CMK (cell line): ENCODE results near the gene CDH20.
A peak's percentile ranks its signal among the peaks of the same experiment; 100 is the strongest.

Experiments used
- DNase-seq: peaks from one replicate; pipeline ENCODE4 v3.0.0-alpha.2; 2010; ENCODE audit warnings: low read depth

Gene CDH20

DNA sequence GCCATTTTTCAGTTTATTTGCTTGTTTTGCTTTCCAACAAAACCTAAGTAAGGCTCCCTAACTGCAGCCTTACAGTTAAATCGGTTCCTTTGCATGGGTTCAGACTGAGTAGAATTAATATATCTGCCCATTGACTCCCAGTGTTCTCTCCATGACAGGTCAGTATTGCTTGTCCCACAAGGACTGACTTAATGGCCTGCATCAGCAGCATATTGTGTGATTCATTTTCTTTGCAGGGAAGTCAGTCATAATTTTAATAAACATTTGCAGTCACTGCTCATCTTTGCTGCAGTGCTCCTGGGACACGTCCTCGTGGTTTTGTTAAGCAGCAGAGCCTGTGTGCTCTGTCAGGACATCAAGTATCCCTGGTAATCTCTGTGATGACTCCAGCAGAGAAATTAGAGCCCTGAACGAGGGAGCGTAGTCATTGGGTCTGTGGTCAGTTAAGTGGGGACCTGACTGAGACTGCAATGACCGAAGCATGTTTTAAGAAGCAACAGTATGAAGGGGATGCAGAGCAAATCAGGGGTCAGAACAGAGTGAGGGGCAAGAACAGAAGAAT, 93.3 kb downstream of the CDH20 start:
- DNase-seq = no peak

DNA sequence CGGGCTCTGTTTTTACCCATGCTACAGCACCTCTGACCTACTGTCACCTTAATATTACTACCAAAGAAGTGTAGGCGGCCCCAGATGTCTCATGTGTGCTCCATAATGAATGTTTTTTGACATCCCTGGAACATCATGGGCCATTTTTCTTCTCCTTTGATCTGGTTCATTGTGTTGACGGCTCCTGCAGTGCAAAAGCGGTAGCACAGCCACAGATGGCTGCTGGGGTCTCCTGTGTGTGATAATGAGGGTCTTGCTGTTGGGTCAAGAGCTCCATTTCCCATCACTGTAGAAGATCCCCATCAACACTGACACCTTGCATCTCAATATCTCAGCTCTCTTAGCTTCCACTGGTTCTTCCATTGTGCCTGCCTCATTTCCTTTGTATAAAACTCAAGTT, 95.0 kb downstream of the CDH20 start:
- no peak for DNase-seq

DNA sequence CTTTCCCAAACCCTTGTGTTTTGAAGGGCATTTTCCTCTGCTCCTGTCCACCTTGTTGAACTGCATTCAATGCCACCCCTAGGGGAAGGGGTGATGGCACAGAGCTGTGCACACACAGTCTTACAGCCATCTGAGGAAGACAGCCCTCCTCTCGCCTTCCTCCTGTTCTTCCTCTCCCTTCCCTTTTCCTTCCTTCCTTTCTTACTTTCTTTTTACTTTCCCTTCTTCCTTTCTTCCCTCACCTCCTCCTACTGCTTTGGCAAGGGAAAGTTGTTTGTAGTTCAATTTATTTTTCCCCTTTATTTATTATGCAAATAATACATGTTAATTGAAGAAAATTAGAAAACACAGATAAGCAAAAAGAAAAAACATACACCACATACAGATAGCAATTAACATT, 99.4 kb downstream of the CDH20 start:
- DNase-seq = no peak

DNA sequence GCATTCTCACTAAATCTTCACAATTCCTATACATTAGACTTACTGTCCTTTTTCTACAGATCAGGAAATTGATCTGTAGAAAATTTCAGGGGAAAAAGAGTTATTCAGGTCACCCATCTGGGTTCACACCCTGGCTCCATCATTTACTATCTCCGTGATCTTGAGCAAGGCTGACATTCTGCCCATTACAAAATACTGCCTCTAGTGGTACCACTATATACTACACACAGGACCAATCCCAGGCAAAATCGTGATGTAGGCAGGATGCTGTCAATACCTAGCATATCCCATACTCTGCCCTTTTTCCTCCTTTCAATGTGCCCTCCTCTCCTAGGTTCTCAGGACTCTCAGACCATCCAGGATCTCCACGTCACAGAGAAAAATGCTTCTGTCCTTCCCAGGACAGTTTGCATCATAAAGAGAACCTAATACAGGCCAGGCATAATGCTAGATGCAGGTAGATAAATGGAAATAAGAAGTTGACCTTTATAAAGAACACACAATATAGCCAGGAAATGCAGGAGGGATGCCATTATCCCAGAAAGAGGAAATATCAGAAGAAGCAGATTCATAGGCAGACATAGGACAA, 101.9 kb downstream of the CDH20 start:
- DNase-seq = peak; percentile 7

DNA sequence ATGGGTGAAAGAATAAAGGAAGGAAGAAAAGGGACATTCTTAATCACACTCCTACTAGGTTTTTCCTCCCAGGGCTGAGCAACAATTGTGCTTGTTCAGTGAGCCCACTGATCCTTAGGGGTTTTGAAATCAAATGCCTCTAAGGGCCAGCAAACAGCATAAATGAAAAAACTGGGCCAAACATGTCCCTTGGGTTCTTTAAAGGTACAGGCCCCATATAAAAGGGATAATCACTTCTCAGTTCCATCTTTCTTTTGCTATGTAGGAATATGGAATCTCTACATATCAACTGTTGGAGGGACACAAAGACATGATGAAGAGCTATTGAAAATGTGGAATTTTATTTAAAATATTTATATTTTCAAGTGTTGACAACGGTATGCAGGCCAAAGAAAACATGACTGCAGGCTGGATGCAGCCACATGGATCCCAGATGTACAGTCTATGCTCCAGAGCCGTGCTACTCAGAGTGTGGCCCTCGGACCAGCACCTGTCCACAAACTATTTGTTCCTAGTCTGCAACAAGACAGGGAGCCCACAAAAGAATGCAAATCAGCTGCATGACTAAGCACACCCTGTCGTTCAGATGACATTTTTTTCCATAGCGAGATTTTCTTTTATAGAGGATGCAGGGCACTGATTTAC, 110.0 kb downstream of the CDH20 start:
- DNase-seq = no peak

DNA sequence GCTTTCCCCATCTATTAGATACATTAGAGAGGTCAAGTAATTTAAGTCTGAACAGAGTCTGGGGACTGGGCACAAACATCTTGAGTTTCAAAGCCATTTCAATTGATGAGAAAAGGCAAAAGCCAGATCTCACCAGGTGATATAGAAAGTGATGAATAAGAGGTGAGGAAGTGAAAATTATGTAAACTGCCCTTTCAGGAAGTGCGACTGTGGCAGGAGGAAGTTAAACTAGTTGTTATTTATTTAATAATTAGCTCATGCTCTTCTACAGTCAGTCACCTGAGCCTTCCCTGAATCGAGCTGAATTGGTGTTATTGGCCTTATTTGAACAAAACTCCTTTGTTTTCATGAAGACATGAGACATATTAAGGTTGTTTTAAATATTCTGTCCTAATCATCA, 115.1 kb downstream of the CDH20 start:
- DNase-seq = no peak

DNA sequence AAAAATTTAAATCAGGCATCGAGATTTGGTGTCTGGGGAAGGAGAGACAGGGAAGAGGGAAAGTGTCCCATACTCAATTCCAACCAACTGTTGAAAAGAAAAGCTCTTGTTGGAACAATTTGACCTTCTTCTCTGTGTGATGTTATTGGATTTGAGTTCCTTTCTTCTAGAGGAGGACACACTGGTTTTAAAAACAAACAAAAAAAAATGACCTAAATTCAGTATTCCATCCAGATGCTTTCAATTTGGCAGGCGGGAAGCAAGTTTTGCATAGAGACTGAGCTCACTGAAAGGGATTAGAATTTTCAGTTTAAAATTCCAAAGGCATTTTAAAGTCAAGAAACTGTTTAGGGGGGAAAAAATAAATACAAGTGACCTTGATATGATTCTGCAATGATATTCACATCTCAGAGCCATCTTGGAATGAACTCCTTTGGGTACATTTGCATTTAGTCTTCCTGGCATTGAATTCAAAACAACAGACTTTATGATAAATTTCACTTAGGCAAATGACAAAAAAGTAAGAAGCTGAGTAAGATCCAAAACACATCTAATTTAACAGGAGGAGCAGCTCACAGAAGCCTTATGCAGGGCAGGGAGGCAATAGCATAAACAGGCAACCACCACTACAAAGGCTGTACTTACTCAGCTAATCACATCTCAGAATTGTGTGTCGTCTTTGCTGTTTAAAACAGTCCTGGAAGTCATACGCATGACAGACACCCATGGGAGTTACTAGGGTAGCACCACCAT, 126.8 kb downstream of the CDH20 start:
- DNase-seq = no peak

DNA sequence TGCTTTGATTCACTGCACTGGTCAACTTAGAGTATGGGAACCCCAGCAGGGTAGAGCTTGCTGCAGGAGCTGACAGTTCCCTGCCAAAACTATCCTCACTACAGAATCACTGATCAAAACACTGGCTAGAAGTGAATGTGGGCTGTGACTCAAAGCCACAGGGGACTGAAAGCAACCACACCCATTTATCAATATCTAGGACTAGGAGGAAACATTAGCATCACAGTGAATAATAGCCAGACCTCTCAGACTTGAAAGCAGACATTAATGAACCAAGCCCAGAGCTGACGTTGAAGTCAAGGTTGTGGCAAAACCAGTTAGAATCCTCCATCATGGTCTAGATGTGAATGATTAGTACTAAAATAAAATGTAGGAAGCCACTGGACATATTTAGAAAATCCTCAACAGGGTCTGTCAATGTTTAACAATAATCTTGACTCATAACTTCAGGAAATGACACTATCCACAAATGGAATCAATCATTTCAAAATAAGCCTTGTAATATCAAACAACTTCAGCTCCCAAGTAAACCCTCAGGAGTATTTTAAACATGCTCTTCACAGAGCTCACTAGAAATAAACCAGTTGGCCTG, 131.4 kb downstream of the CDH20 start:
- no peak for DNase-seq

DNA sequence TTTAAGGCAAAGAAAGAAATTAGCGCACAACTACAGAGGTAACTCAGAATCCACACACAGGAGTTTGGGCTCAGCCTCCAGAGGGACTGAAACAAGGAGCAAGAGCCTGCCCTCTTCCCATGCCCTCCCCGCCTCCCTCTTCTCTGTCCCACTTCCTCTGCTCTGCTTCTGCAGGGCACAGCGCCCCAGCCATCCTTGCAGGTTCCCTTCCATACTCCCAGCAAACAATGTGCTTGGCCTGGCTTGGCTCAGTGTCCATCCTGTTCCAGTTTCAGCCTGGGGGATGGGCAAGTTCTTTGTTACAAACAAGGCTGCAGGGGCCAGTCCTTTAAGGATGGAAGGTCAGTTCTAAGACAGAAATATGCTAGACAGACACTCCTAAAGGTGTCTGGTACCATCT, 133.5 kb downstream of the CDH20 start:
- DNase-seq = no peak

DNA sequence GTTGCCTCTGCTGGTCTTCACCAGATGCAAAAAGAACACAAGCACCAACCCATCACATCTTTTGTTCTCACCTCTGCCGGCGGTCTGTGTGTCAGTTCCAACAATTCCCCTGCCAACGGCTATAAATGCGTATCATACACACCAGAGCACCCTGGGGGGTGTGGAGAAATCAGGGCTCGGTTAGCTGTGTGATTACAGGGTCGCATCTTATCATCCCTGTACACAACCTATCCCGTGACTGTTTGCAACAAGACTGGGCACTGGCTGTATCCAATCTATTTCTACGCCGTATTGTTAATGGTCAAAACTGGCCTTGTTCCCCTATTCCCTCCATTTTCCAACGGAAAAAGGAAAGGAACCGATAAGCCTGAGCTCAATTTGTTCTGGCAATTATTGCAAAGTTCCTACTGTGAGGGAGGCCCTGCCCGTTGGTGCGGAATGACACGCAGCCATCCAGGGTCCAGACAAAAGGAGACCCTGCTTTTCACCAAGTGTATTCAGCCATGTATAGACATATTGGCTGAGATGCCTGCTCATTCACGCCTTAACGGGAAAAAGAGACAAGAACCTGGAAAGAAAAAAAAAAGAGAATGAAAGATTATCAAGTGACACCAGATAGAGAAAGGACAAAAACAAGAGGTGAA, 136.9 kb downstream of the CDH20 start:
- DNase-seq = no peak

DNA sequence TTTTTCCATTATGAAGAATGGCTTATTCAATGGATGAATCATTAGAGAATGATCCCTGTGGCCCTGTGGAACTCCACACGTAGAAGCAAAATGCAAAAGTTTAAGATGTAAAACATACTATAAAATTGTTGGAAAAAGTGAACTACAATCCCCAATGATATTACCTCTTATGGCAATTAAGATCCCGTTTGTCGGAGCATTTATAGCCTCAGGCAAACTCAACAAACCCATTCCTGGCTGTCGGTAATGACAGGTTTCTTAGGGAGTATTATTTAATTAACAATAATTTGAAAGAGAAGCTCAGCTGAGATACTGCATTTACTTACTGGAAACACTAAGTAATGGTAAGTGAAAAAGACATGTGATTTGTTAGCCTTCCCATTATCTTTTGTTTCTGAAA, 138.3 kb downstream of the CDH20 start:
- no peak for DNase-seq

DNA sequence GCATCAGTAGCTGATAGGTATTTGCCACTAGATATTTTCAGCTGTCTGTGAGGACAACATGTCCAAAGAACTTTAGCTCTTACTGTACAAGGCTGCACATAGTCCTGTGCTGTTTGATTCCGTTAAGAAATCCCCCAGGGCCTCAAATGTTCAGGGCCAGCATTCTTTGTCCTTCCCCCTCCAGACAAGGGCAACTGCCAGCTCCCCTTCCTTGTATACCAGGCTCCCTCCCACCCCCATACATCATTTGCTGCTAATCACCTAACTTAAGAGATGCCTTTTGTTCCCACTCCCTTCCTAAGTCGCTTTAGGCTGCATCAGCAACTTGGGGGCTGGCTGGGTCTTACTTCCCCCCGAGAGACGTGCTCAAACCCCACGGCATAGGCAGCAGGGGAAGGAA, 138.7 kb downstream of the CDH20 start:
- DNase-seq = no peak

DNA sequence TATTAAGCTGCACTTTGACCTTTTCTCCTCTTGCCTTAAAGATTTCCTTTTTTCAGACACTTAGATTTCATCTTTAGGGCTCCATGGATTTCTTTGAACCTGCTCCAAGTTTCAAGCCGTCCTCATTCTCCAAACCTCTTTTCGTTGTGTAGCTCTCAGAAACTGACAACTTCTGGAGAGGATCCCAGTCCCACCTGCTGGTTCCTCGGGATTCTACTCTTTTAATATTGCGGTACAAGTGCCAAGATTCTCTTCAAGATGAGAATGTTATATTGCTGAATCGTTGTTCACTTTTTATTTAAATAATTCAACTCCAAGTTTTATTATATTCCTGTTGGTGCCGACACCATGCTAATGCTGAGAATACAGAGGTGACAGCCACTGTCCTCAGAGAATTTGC, 141.1 kb downstream of the CDH20 start:
- DNase-seq = no peak

DNA sequence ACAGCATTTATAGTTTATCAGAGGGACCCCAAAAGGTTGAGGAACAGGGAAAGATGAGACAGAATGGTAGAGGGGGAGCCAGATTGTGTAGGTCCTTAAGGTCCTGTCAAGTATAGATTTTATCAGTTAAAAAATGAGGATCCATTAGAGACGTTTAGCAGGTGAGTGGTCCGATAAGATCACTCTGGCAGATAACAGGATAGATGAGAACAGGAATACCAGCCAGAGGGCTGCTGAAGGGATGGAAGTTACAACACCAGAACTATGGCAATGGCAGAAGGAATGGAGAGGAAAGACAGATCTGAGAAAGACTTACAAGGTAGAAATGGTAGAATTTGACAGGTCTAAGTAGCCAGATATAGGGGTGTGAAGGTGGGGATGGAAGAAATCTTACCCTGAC, 141.7 kb downstream of the CDH20 start:
- DNase-seq = no peak

DNA sequence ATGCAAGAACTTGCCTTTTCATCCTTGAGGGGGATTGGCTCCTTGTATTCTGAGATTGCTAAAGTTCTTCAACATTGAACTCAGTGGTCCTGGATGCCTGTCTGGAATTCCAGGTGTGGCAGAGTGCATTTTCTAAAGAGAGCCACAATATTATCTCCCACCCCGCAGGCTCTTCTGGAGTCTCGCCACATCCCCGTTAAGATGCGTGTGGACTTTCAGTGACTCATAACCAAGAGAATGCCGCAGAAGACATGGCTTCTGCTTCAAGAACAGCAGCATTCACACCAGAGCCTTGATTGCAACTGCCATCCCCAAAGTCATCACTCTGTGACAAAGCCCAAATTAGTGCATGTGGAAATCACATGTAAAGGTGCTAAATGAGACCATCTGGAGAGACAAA, 142.7 kb downstream of the CDH20 start:
- DNase-seq = no peak

DNA sequence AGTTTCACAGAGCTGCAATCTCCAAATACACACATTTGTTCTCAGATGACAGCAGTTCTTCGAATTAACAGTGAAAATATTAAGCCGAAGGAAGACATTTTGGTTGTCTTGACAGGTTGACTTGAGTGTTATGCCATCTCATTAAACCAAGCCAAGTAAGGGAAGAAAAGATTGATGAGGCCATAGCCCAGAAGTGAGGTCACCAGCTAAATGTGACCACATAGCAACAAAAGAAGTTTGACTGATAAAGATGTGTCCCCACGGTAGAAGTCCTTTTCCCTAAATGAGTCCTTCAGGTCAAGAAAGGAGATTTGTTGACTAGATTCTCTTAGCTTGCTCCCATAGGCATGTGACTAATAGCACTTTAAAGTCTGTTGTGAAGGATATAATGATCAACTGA, 156.1 kb downstream of the CDH20 start:
- DNase-seq = no peak

DNA sequence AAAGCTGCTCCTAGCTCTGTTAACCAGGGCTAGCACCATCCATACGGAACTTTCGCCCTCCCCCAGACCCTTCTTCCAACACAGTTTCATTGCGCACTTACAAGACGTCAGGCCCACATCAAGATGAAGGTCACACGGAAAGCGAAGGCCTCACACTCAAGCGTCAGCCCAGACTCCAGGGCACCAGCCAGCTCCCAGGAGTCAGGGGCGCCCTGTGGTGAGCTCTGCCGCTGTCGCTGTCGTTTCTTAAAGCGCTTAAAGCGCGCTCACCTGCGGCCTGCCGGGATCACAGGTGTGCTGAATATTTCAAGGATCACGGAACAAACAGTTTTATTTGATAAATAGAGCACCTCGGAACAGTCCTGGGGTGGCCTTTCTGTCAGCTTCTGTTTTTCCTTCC, 163.1 kb downstream of the CDH20 start:
- DNase-seq = no peak

DNA sequence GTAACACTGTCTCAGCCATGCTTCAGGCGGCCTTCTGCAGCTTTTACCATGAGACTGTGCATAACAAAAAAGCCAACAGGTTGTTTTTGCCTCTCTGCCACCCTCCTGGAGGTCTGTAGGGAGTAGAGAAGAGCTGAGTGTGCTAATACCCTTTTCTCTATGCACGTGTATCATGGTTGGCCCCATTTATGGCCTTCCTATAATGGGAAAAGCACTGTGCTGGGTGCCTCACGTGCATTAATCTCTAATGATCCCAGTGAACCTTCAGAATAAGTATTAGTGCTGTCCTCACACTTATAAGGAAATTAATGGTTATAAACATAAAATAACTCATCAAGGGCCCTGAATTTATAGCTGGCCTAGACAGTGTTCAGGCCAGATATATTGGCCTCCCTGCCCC, 164.2 kb downstream of the CDH20 start:
- DNase-seq = no peak

DNA sequence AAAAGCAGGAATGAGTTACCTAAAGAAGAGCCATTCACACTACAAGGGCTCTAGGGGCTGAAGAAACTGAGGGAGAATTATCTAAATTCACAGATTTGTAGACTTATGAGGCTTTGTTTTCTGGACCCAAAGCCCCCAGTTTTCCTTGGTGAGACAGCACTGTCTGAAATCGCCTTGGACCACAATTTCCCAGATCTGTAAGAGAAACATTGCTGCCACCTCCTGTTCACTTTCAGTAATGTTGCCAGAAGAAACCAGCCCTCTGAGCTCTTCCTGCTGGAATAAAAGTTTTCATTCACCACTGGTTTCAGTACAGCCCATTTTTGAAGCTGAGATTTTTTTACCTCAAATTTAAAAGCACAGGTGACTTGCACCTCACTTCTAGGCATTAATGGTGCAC, 169.2 kb downstream of the CDH20 start:
- peak; percentile 2 for DNase-seq

DNA sequence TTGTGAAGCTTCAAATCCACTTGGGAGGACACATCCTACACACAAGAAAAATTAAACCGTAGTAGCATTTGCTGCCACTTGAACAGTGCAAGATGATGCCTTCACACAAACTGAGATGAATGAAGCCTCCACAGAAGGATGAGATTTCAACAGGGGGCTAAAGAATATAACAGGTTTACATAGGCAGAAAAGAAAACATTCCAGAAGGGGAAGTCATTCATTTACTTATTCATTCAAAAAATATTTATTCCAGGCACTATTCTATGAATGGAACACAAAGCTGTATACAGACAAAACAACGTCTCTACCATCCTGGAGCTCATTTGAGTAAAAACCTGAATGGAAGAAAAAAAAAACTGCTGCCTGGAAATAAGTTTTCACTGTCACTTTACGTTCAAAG, 170.5 kb downstream of the CDH20 start:
- DNase-seq = no peak

DNA sequence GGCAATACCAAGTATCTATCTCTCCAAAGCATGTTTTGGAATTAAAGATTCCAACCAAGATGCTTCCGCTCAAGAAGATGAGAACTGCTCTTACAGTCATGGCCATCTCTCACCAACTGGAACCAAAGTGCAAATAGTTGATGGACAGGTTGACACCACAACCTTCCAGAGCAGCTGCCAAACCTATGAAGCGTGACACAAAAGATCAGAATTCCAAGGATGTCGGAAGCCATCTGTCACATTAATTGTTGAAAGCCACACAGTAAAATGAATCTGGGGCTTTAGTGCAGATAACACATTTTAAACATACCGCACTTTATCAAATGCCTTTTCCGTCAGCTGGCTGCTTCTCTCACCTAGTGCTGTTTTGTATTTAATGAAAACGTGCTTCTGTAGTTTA, 195.7 kb downstream of the CDH20 start:
- DNase-seq = no peak

DNA sequence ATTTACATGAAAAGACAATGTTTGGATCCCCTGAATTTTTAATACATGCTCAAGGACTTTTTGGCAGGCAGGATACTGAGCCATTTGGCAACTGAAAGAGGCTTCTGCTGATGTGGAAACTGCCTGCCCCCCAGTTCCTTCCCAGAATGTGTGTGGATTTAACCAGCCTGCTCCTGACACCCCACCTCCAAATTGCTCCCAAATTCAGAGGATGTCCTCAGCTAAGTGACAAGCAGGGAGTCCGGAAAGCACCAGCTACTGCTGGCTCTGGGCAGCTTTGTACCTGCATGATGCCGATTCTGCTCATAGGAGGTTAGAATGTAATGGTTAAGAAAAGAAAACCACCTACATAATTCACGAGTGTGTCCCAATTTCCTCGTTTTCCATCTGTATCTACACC, 197.5 kb downstream of the CDH20 start:
- no peak for DNase-seq

DNA sequence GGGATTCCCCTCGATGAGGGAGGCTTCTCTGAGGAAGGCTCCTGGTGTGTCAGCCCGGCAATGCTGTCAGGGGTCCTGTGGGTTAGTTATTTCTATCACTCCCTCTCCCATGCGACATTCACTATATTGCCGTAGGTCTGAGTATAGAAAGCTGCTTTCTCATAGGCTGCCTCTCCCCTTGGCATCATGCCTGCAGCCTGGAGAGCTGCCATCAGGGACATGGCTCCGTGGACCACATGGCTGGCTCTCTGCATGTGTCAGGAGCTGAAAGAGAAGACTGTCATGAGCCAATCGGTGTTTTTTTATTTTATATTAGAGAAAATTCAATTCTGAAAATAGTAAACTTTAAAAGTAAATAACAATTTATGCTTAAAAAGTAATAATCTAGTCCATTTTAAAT, 198.0 kb downstream of the CDH20 start:
- DNase-seq = no peak
